AG04450 (cell line): ENCODE data around the gene TMEM144. TPM values are rescaled to one million over a fixed set of nuclear protein-coding genes. Genes with fewer than 3 reads are reported as not detected.

Source experiments
- CTCF ChIA-PET: fragments of 300-600, 350-600 bp; formaldehyde crosslinking; extraction: SDS; loops from one replicate; lab custom pipeline; 2022; ENCODE audit warnings: antibody characterized with exemption, inconsistent platforms; lab: Charles Lee
- POLR2A ChIA-PET: fragments of 350-600 bp; formaldehyde crosslinking; extraction: SDS; loops from one replicate; lab custom pipeline; 2021; ENCODE audit warnings: antibody characterized with exemption, inconsistent platforms; lab: Yijun Ruan, JAX
- DNase-seq: peaks from one replicate; pipeline ENCODE4 v3.0.0-alpha.2; 2011; ENCODE audit warnings: low read depth, low spot score
- H3K27ac ChIP-seq: one replicate; pipeline ENCODE4 v1.5.1; 2012; ENCODE audit warnings: low read depth, low read length, control low read depth
- H3K27me3 ChIP-seq: one replicate; pipeline ENCODE4 v1.6.0; 2012; ENCODE audit warnings: low read length; ENCODE audit not compliant: control insufficient read depth, insufficient read depth
- H3K4me3 ChIP-seq: 2 replicates; pipeline ENCODE4 v1.5.1; 2011; ENCODE audit warnings: mild to moderate bottlenecking, low read depth, low read length, control low read depth
- H3K9me3 ChIP-seq: 2 replicates; pipeline ENCODE4 v1.5.1; 2012; ENCODE audit warnings: low read length; ENCODE audit not compliant: control insufficient read depth, insufficient read depth
- polyA plus RNA-seq: library from polyadenylated mRNA; depleted of rRNA; stranded (reverse); fragments of >200 nt; gene quantifications from 2 replicates; pipeline ENCODE4 v1.2.3, GENCODE V29; 2011
- TF ChIP-seq, protein P1 (sequence below): IDR thresholded peaks from 2 replicates; pipeline ENCODE4 v1.5.1; 2011; ENCODE audit warnings: low read depth, low read length, control low read depth, inconsistent platforms

The TMEM144 gene
- polyA plus RNA-seq, 1 experiment, result 0.82 TPM

- Histone ChIP-seq H3K4me3 (no peak overlapping the region), H3K9me3 (no peaks in the 10 kb centered on the region), H3K27me3 (no peaks in the 10 kb centered on the region), H3K27ac (no peak overlapping the region)
- POLR2A ChIA-PET, result no interaction called here
- DNase-seq, result no peak
- TF ChIP-seq, protein P1, sequence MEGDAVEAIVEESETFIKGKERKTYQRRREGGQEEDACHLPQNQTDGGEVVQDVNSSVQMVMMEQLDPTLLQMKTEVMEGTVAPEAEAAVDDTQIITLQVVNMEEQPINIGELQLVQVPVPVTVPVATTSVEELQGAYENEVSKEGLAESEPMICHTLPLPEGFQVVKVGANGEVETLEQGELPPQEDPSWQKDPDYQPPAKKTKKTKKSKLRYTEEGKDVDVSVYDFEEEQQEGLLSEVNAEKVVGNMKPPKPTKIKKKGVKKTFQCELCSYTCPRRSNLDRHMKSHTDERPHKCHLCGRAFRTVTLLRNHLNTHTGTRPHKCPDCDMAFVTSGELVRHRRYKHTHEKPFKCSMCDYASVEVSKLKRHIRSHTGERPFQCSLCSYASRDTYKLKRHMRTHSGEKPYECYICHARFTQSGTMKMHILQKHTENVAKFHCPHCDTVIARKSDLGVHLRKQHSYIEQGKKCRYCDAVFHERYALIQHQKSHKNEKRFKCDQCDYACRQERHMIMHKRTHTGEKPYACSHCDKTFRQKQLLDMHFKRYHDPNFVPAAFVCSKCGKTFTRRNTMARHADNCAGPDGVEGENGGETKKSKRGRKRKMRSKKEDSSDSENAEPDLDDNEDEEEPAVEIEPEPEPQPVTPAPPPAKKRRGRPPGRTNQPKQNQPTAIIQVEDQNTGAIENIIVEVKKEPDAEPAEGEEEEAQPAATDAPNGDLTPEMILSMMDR, result no peak
- CTCF ChIA-PET, result no interaction called here
Observed at GRCh38 chr4:158164768-158165213, 45.5 kb upstream of the TMEM144 start.

DNA sequence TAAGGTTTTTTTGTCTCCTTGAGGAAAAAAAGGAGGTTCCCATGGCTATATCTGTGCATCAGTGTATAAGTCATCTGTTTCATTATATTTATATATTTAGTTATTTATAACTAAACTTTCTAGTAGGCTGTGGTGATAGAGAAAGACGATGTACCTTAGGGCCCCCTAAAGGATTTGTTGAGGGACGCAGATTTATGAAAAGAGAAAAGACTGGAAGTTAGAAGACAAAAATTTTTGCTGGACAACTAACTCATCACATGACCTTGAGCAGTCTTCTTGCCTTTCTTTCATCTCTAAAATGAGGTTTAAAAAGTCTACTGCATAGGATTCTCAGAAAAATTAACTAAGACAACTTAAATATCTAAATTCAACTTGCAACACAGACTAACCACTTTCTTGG, 43.6 kb upstream of the TMEM144 start:
- no peak for DNase-seq
- CTCF ChIA-PET, result interaction anchor here (1.0 kb wide), 1 partner anchor 89 kb away, joined by 3 read pairs; no protein-coding TSS in a partner anchor
- Histone ChIP-seq H3K27ac (no peak overlapping the region), H3K4me3 (no peak overlapping the region), H3K9me3 (peaks cover 10% of the 10 kb centered on the region), H3K27me3 (no peaks in the 10 kb centered on the region)
- POLR2A ChIA-PET, result no interaction called here
- TF ChIP-seq, protein P1, result no peak

GRCh38 chr4:158168606-158169005, 41.7 kb upstream of the TMEM144 start:
- peak overlapping the region; percentile 53 for H3K4me3 ChIP-seq
- ChIA-PET CTCF (interaction anchor here (1.2 to 1.7 kb wide), 2 partner anchors 8 to 25 kb away, joined by 4 to 6 read pairs; no protein-coding TSS in a partner anchor), POLR2A (no interaction called here)
- H3K27me3 ChIP-seq, result no peaks in the 10 kb centered on the region
- TF ChIP-seq, protein P1, result no peak
- peaks cover 10% of the 10 kb centered on the region for H3K9me3 ChIP-seq
- no peak overlapping the region for H3K27ac ChIP-seq
- DNase-seq, result no peak

DNA sequence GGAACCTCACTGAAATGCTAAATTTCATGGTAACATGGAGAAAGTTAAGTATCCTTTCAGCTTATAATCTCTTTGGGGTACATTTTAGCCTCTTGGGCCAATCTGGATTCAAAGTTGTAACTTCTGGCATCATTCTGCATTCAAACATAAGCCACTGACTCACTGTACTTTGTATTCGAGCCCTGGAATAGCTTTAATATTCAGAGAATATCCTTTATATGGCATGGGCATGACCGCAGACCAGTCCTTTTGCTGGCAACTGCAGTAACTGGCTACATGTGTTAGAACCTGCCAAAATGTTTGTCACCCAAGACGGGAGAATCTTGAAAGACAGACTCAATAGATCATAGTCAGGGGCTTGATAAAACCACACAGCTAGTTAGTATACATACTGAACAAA, 40.8 kb upstream of the TMEM144 start:
- POLR2A ChIA-PET, result no interaction called here
- CTCF ChIA-PET, result interaction anchor here (0.8 to 1.7 kb wide), 4 partner anchors 9 to 56 kb away, joined by 3 to 6 read pairs (median 4); no protein-coding TSS in a partner anchor
- no peak for DNase-seq
- Histone ChIP-seq H3K27ac (no peak overlapping the region), H3K4me3 (peak overlapping the region; percentile 53), H3K27me3 (no peaks in the 10 kb centered on the region), H3K9me3 (peaks cover 10% of the 10 kb centered on the region)
- TF ChIP-seq, protein P1, result no peak

- Histone ChIP-seq H3K4me3 (peak overlapping the region; percentile 53), H3K9me3 (peaks cover 10% of the 10 kb centered on the region), H3K27me3 (no peaks in the 10 kb centered on the region), H3K27ac (no peak overlapping the region)
- ChIA-PET POLR2A (no interaction called here), CTCF (interaction anchor here (0.8 to 3.1 kb wide), 5 partner anchors 9 to 180 kb away, joined by 3 to 38 read pairs (median 6); no protein-coding TSS in a partner anchor)
- DNase-seq, result no peak
- TF ChIP-seq, protein P1, result no peak
Observed at GRCh38 chr4:158169931-158170690, 40.2 kb upstream of the TMEM144 start.
